SK-N-SH treated with all-trans-retinoic acid at 6 μM for 48 hours (cell line): ENCODE measurements around the gene RTP3.

Experiments
- ATAC-seq: fragments of 200-7000 bp; cut with Tn5 transposase; 3 replicates; pipeline ENCODE4 v1.9.1; 2020; ENCODE audit warnings: mild to moderate bottlenecking, moderate library complexity
- ARNTL ChIP-seq: fragments of 450-650 bp; formaldehyde crosslinking; IDR thresholded peaks from 2 replicates; pipeline ENCODE4 v1.5.0; 2020; ENCODE audit warnings: low read depth, mild to moderate bottlenecking, moderate library complexity, borderline replicate concordance
- BACH2 ChIP-seq: fragments of 250-450 bp; sonication (Bioruptor Pico); IDR thresholded peaks from 2 replicates; pipeline ENCODE4 v1.9.0; 2021; ENCODE audit warnings: mild to moderate bottlenecking, borderline replicate concordance
- CSDC2 ChIP-seq: fragments of 250-450 bp; sonication (Bioruptor Pico); IDR thresholded peaks from 2 replicates; pipeline ENCODE4 v1.5.0; 2020; ENCODE audit warnings: mild to moderate bottlenecking, moderate library complexity
- ESRRG ChIP-seq: fragments of 250-450 bp; sonication (Bioruptor Pico); IDR thresholded peaks from 2 replicates; pipeline ENCODE4 v1.6.1; 2021; ENCODE audit warnings: mild to moderate bottlenecking
- GLIS3 ChIP-seq: fragments of 250-450 bp; sonication (Bioruptor Pico); IDR thresholded peaks from 2 replicates; pipeline ENCODE4 v1.5.0; 2020; ENCODE audit warnings: mild to moderate bottlenecking, moderate library complexity
- ISL1 ChIP-seq: fragments of 250-450 bp; sonication (Bioruptor Pico); IDR thresholded peaks from 2 replicates; pipeline ENCODE4 v2.1.2; 2022; ENCODE audit warnings: mild to moderate bottlenecking, moderate library complexity
- OSR1 ChIP-seq: fragments of 250-450 bp; sonication (Bioruptor Pico); IDR thresholded peaks from 2 replicates; pipeline ENCODE4 v1.8.0; 2022; ENCODE audit warnings: moderate library complexity, mild to moderate bottlenecking, inconsistent platforms
- PPARA ChIP-seq: fragments of 250-450 bp; sonication (Bioruptor Pico); IDR thresholded peaks from 2 replicates; pipeline ENCODE4 v1.5.0; 2020; ENCODE audit warnings: mild to moderate bottlenecking, borderline replicate concordance
- SNAI2 ChIP-seq: fragments of 250-450 bp; sonication (Bioruptor Pico); IDR thresholded peaks from 2 replicates; pipeline ENCODE4 v1.5.0; 2020; ENCODE audit warnings: mild to moderate bottlenecking, moderate library complexity
- TCF4 ChIP-seq: fragments of 250-450 bp; sonication (Bioruptor Pico); IDR thresholded peaks from 2 replicates; pipeline ENCODE4 v1.8.0; 2021; ENCODE audit warnings: mild to moderate bottlenecking, moderate library complexity, borderline replicate concordance
- TOX ChIP-seq: fragments of 250-450 bp; sonication (Bioruptor Pico); IDR thresholded peaks from 2 replicates; pipeline ENCODE4 v1.8.0; 2021; ENCODE audit warnings: mild to moderate bottlenecking, moderate library complexity, borderline replicate concordance
- ZFP3 ChIP-seq: fragments of 250-450 bp; sonication (Bioruptor Pico); IDR thresholded peaks from 2 replicates; pipeline ENCODE4 v1.5.0; 2020; ENCODE audit warnings: mild to moderate bottlenecking, moderate library complexity
- ZNF565 ChIP-seq: fragments of 450-650 bp; formaldehyde crosslinking; conservative IDR thresholded peaks from 2 replicates; pipeline ENCODE4 v1.5.0; 2020; ENCODE audit warnings: low read depth, mild to moderate bottlenecking, moderate library complexity
- ZNF70 ChIP-seq: fragments of 450-650 bp; formaldehyde crosslinking; IDR thresholded peaks from 2 replicates; pipeline ENCODE4 v1.5.0; 2020; ENCODE audit warnings: mild to moderate bottlenecking, moderate library complexity
- ZNF8 ChIP-seq: fragments of 450-650 bp; formaldehyde crosslinking; IDR thresholded peaks from 2 replicates; pipeline ENCODE4 v1.5.0; 2020; ENCODE audit warnings: mild to moderate bottlenecking, moderate library complexity
- TF ChIP-seq, protein P1 (sequence below): fragments of 250-450 bp; sonication (Bioruptor Pico); IDR thresholded peaks from 2 replicates; pipeline ENCODE4 v1.8.0; 2021; ENCODE audit warnings: low read depth, mild to moderate bottlenecking, moderate library complexity, borderline replicate concordance
- TF ChIP-seq, protein P2 (sequence below): fragments of 250-450 bp; sonication (Bioruptor Pico); IDR thresholded peaks from 2 replicates; pipeline ENCODE4 v1.5.1; 2020; ENCODE audit warnings: low read depth, mild to moderate bottlenecking, moderate library complexity
- TF ChIP-seq, protein P3 (sequence below): fragments of 250-450 bp; sonication (Bioruptor Pico); IDR thresholded peaks from 2 replicates; pipeline ENCODE4 v1.8.0; 2020; ENCODE audit warnings: mild to moderate bottlenecking, moderate library complexity, borderline replicate concordance
- TF ChIP-seq, protein P4 (sequence below): fragments of 250-450 bp; sonication (Bioruptor Pico); IDR thresholded peaks from 2 replicates; pipeline ENCODE4 v1.5.0; 2020; ENCODE audit warnings: mild to moderate bottlenecking, moderate library complexity
- TF ChIP-seq, protein P5 (sequence below): fragments of 250-450 bp; sonication (Bioruptor Pico); IDR thresholded peaks from 2 replicates; pipeline ENCODE4 v1.5.1; 2021; ENCODE audit warnings: mild to moderate bottlenecking, moderate library complexity

Gene RTP3

DNA sequence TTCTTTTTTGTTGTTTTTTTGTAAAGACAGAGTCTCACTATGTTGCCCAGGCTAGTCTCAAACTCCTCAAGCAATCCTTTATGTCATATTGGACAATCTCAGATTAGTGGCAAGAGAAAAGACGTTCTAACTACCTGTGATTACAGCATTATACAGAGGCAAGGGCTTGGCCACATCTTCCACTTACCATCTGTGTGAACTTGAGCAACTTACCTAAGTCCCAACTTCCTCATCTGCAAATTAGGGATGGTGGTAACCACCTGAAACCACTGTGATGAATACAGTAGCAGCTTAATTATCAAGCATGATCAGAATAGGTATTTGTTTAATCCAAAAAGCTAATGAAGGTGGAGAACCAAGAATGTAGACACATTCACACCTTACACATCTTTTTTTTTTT lies 52.2 kb downstream of the RTP3 start:
- TF ChIP-seq, protein P1, sequence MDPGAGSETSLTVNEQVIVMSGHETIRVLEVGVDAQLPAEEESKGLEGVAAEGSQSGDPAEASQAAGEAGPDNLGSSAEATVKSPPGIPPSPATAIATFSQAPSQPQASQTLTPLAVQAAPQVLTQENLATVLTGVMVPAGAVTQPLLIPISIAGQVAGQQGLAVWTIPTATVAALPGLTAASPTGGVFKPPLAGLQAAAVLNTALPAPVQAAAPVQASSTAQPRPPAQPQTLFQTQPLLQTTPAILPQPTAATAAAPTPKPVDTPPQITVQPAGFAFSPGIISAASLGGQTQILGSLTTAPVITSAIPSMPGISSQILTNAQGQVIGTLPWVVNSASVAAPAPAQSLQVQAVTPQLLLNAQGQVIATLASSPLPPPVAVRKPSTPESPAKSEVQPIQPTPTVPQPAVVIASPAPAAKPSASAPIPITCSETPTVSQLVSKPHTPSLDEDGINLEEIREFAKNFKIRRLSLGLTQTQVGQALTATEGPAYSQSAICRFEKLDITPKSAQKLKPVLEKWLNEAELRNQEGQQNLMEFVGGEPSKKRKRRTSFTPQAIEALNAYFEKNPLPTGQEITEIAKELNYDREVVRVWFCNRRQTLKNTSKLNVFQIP (CRISPR knock-in tag): no peak
- TF ChIP-seq CSDC2 (CRISPR knock-in tag) (no peak), ISL1 (no peak), ZNF8 (CRISPR knock-in tag) (no peak), ZNF70 (CRISPR knock-in tag) (no peak), ARNTL (no peak), GLIS3 (CRISPR knock-in tag) (no peak), TCF4 (CRISPR knock-in tag) (no peak), ZNF565 (CRISPR knock-in tag) (no peak), SNAI2 (CRISPR knock-in tag) (no peak), BACH2 (no peak), TOX (CRISPR knock-in tag) (no peak), PPARA (no peak), ESRRG (no peak), OSR1 (CRISPR knock-in tag) (no peak), ZFP3 (no peak)
- TF ChIP-seq, protein P2, sequence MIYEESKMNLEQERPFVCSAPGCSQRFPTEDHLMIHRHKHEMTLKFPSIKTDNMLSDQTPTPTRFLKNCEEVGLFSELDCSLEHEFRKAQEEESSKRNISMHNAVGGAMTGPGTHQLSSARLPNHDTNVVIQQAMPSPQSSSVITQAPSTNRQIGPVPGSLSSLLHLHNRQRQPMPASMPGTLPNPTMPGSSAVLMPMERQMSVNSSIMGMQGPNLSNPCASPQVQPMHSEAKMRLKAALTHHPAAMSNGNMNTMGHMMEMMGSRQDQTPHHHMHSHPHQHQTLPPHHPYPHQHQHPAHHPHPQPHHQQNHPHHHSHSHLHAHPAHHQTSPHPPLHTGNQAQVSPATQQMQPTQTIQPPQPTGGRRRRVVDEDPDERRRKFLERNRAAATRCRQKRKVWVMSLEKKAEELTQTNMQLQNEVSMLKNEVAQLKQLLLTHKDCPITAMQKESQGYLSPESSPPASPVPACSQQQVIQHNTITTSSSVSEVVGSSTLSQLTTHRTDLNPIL (CRISPR knock-in tag): no peak
- TF ChIP-seq, protein P3, sequence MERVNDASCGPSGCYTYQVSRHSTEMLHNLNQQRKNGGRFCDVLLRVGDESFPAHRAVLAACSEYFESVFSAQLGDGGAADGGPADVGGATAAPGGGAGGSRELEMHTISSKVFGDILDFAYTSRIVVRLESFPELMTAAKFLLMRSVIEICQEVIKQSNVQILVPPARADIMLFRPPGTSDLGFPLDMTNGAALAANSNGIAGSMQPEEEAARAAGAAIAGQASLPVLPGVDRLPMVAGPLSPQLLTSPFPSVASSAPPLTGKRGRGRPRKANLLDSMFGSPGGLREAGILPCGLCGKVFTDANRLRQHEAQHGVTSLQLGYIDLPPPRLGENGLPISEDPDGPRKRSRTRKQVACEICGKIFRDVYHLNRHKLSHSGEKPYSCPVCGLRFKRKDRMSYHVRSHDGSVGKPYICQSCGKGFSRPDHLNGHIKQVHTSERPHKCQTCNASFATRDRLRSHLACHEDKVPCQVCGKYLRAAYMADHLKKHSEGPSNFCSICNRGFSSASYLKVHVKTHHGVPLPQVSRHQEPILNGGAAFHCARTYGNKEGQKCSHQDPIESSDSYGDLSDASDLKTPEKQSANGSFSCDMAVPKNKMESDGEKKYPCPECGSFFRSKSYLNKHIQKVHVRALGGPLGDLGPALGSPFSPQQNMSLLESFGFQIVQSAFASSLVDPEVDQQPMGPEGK (CRISPR knock-in tag): no peak
- TF ChIP-seq, protein P4, sequence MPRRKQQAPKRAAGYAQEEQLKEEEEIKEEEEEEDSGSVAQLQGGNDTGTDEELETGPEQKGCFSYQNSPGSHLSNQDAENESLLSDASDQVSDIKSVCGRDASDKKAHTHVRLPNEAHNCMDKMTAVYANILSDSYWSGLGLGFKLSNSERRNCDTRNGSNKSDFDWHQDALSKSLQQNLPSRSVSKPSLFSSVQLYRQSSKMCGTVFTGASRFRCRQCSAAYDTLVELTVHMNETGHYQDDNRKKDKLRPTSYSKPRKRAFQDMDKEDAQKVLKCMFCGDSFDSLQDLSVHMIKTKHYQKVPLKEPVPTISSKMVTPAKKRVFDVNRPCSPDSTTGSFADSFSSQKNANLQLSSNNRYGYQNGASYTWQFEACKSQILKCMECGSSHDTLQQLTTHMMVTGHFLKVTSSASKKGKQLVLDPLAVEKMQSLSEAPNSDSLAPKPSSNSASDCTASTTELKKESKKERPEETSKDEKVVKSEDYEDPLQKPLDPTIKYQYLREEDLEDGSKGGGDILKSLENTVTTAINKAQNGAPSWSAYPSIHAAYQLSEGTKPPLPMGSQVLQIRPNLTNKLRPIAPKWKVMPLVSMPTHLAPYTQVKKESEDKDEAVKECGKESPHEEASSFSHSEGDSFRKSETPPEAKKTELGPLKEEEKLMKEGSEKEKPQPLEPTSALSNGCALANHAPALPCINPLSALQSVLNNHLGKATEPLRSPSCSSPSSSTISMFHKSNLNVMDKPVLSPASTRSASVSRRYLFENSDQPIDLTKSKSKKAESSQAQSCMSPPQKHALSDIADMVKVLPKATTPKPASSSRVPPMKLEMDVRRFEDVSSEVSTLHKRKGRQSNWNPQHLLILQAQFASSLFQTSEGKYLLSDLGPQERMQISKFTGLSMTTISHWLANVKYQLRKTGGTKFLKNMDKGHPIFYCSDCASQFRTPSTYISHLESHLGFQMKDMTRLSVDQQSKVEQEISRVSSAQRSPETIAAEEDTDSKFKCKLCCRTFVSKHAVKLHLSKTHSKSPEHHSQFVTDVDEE (CRISPR knock-in tag): no peak
- TF ChIP-seq, protein P5, sequence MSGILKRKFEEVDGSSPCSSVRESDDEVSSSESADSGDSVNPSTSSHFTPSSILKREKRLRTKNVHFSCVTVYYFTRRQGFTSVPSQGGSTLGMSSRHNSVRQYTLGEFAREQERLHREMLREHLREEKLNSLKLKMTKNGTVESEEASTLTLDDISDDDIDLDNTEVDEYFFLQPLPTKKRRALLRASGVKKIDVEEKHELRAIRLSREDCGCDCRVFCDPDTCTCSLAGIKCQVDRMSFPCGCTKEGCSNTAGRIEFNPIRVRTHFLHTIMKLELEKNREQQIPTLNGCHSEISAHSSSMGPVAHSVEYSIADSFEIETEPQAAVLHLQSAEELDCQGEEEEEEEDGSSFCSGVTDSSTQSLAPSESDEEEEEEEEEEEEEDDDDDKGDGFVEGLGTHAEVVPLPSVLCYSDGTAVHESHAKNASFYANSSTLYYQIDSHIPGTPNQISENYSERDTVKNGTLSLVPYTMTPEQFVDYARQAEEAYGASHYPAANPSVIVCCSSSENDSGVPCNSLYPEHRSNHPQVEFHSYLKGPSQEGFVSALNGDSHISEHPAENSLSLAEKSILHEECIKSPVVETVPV (CRISPR knock-in tag): no peak
- ATAC-seq: no peak
